Adrenal gland (tissue), 5 donors: Measurements from ENCODE around the gene KHDRBS1.
"Not testable (repeated sequence)": the region's sequence is repeated elsewhere in the genome, so short reads cannot be mapped to it uniquely, and the experiment has no call there.

ENCODE experiments used
- POLR2A ChIP-seq, 2 donors: fragments of 450-650 bp; IDR thresholded peaks; one replicate each; pipeline ENCODE4 v1.6.1; 2017; ENCODE audit warnings: antibody characterized with exemption in 2 of 2, mild to moderate bottlenecking in 2 of 2, moderate library complexity in 1 of 2
- TF ChIP-seq, protein P1 (sequence below), 6 experiments: fragments of 450-650 bp in 4 of 6; fragments of 200-600 bp in 2 of 6; sonication (generic) in 1 of 6; IDR thresholded peaks; 1 replicate in 5 of 6; 2 replicates in 1 of 6; pipeline versions ENCODE4 v1.5.1 to v1.8.0; 2016 to 2021; ENCODE audit warnings: antibody characterized with exemption in 6 of 6, mild to moderate bottlenecking in 2 of 6, moderate library complexity in 1 of 6
- donor health status: DM: no; HTN: no; CAD: no.

- TF ChIP-seq, protein P1, sequence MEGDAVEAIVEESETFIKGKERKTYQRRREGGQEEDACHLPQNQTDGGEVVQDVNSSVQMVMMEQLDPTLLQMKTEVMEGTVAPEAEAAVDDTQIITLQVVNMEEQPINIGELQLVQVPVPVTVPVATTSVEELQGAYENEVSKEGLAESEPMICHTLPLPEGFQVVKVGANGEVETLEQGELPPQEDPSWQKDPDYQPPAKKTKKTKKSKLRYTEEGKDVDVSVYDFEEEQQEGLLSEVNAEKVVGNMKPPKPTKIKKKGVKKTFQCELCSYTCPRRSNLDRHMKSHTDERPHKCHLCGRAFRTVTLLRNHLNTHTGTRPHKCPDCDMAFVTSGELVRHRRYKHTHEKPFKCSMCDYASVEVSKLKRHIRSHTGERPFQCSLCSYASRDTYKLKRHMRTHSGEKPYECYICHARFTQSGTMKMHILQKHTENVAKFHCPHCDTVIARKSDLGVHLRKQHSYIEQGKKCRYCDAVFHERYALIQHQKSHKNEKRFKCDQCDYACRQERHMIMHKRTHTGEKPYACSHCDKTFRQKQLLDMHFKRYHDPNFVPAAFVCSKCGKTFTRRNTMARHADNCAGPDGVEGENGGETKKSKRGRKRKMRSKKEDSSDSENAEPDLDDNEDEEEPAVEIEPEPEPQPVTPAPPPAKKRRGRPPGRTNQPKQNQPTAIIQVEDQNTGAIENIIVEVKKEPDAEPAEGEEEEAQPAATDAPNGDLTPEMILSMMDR (IDR thresholded peaks at IDR 0.05) = not testable (repeated sequence)
- not testable (repeated sequence) for TF ChIP-seq POLR2A (IDR thresholded peaks at IDR 0.05)
Measured at GRCh38 chr1:31996121-31996520, 17.5 kb upstream of the KHDRBS1 start.
